ENCODE data around the gene NOL7. TPM values are rescaled to one million over a fixed set of nuclear protein-coding genes. Genes with fewer than 3 reads are reported as not detected.

NOL7 gene
- total and polyA plus RNA-seq, 9 of the 15 experiments (the other 6 are each of a cell fraction or from before 2014, with no cell fraction given), result 19.4 to 235 (median 157) TPM

GRCh38 chr6:13581700-13582229 is 33.4 kb upstream of the NOL7 start (continued):
- TF ChIP-seq ATF6 (CRISPR knock-in tag; IDR thresholded peaks at IDR 0.05) (no peak), ZNF395 (CRISPR knock-in tag; IDR thresholded peaks at IDR 0.05) (0 out of 2 replicates have a peak, but pooled peaks have one; percentile 50), E4F1 (CRISPR knock-in tag; IDR thresholded peaks at IDR 0.05; ENCODE audit: borderline replicate concordance) (no peak), KLF16 (IDR thresholded peaks at IDR 0.05) (peak; percentile 71)
